CD4-positive, CD25-positive, alpha-beta regulatory T cell (primary cell): ENCODE results near the gene TRABD2B. TPM values are rescaled to one million over a fixed set of nuclear protein-coding genes. Genes with fewer than 3 reads are reported as not detected.

Experiments used
- ATAC-seq, 2 donors: fragments of 150-1000 bp; cut with Tn5 transposase; one replicate each; pipeline ENCODE4 v1.10.0; 2021; ENCODE audit warnings: low read depth in 2 of 2, moderate number of reproducible peaks in 2 of 2, moderate library complexity in 1 of 2
- DNase-seq, 3 donors: peaks; one replicate each; pipeline versions ENCODE4 v3.0.0 to v3.0.0-alpha.2; 2012 to 2022; ENCODE audit warnings: mixed read lengths in 1 of 3
- H3K27ac ChIP-seq: one replicate; pipeline ENCODE4 v1.7.0; 2013; ENCODE audit warnings: mild to moderate bottlenecking, low read length; ENCODE audit not compliant: insufficient read depth, poor library complexity, severe bottlenecking
- H3K27me3 ChIP-seq: one replicate; pipeline ENCODE4 v1.7.0; 2013; ENCODE audit warnings: low read length; ENCODE audit not compliant: control insufficient read depth, insufficient read depth
- H3K36me3 ChIP-seq: one replicate; pipeline ENCODE4 v1.7.0; 2013; ENCODE audit warnings: mild to moderate bottlenecking, low read length, moderate library complexity; ENCODE audit not compliant: control insufficient read depth, insufficient read depth
- H3K4me1 ChIP-seq: 2 replicates; pipeline ENCODE4 v1.7.0; 2013; ENCODE audit warnings: mild to moderate bottlenecking, low read length; ENCODE audit not compliant: insufficient read depth, control insufficient read depth, poor library complexity, severe bottlenecking
- H3K4me3 ChIP-seq: one replicate; pipeline ENCODE4 v1.7.0; 2013; ENCODE audit warnings: low read depth, mild to moderate bottlenecking, low read length, moderate library complexity
- H3K9me3 ChIP-seq, 2 experiments: 1 replicate in 1 of 2; 2 replicates in 1 of 2; pipeline ENCODE4 v1.7.0; 2013; ENCODE audit warnings: low read length in 2 of 2, mild to moderate bottlenecking in 1 of 2, moderate library complexity in 1 of 2; ENCODE audit not compliant: control insufficient read depth in 2 of 2
- H3K27ac Mint-ChIP-seq, 3 donors: one replicate each; pipeline ENCODE4 v1.8.0; 2020 to 2022; ENCODE audit warnings: mild to moderate bottlenecking in 3 of 3, mixed read lengths in 3 of 3, moderate library complexity in 2 of 3
- H3K27me3 Mint-ChIP-seq: one replicate; pipeline ENCODE4 v1.8.0; 2022; ENCODE audit warnings: mild to moderate bottlenecking, mixed read lengths
- H3K36me3 Mint-ChIP-seq: one replicate; pipeline ENCODE4 v1.8.0; 2020; ENCODE audit warnings: mixed read lengths
- H3K4me1 Mint-ChIP-seq, 4 donors: one replicate each; pipeline ENCODE4 v1.8.0; 2020 to 2022; ENCODE audit warnings: mixed read lengths in 4 of 4, mild to moderate bottlenecking in 1 of 4
- H3K4me3 Mint-ChIP-seq, 4 donors: one replicate each; pipeline ENCODE4 v1.8.0; 2020 to 2022; ENCODE audit warnings: mild to moderate bottlenecking in 4 of 4, mixed read lengths in 4 of 4, moderate library complexity in 3 of 4
- H3K9me3 Mint-ChIP-seq, 7 donors: one replicate each; pipeline ENCODE4 v1.8.0; 2020 to 2022; ENCODE audit warnings: mixed read lengths in 7 of 7, mild to moderate bottlenecking in 3 of 7, moderate library complexity in 2 of 7
- polyA plus RNA-seq, 4 donors: library from polyadenylated mRNA; unstranded; fragments of 300-500 nt; fragmentation: Illumina TruSeq; gene quantifications; one replicate each; pipeline ENCODE4 v1.2.3, GENCODE V29; 2021
- total RNA-seq: library from RNA; stranded (reverse); gene quantifications from one replicate; pipeline ENCODE4 v1.2.3, GENCODE V29; 2022

The TRABD2B gene
- total and polyA plus RNA-seq, 5 donors from 2014 or later, result not detected

DNA sequence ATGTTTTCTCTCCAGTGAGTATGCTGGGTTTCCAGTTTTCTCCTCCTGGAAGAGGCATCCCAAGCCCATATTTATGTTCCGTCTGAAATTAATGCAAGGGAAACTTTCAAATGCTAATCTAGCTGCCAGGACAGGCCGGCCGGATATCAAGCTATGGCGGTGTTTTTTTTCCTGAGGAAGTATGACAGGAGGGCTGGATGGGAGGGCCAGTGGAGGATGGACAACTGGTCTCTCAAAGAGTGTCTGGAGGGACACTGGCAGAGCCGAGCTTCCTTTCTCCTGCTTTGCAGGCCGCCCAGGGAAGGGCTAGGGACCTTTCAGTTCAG lies 212.7 kb downstream of the TRABD2B start:
- Mint-ChIP-seq H3K9me3 (peaks cover 0 to 2% (median 0%) of the 10 kb centered on the region in 7 donors), H3K27me3 (no peaks in the 10 kb centered on the region), H3K4me3 (no peak overlapping the region), H3K4me1 (no peaks in the 10 kb centered on the region), H3K36me3 (no peaks in the 10 kb centered on the region), H3K27ac (no peak overlapping the region)
- Histone ChIP-seq H3K4me1 (no peaks in the 10 kb centered on the region), H3K27me3 (no peaks in the 10 kb centered on the region), H3K36me3 (no peaks in the 10 kb centered on the region), H3K9me3 (no peaks in the 10 kb centered on the region), H3K27ac (no peak overlapping the region), H3K4me3 (no peak overlapping the region)
- DNase-seq (no peak), ATAC-seq (no peak)

- ATAC-seq (no peak), DNase-seq (no peak)
- H3K27me3 Mint-ChIP-seq, result no peaks in the 10 kb centered on the region
- Histone ChIP-seq H3K27ac (no peak overlapping the region), H3K4me1 (no peaks in the 10 kb centered on the region), H3K36me3 (no peaks in the 10 kb centered on the region), H3K27me3 (no peaks in the 10 kb centered on the region), H3K9me3 (no peaks in the 10 kb centered on the region), H3K4me3 (no peak overlapping the region)
- no peaks in the 10 kb centered on the region for H3K36me3 Mint-ChIP-seq
- H3K27ac Mint-ChIP-seq, result no peak overlapping the region
- no peaks in the 10 kb centered on the region for H3K4me1 Mint-ChIP-seq
- H3K9me3 Mint-ChIP-seq, result peaks cover 0 to 2% (median 0%) of the 10 kb centered on the region in 7 donors
- no peak overlapping the region for H3K4me3 Mint-ChIP-seq
Measured at GRCh38 chr1:47783638-47784496, 213.3 kb downstream of the TRABD2B start.

- Mint-ChIP-seq H3K4me3 (no peak overlapping the region), H3K36me3 (no peaks in the 10 kb centered on the region), H3K4me1 (no peaks in the 10 kb centered on the region), H3K27me3 (no peaks in the 10 kb centered on the region), H3K27ac (no peak overlapping the region), H3K9me3 (peaks cover 0 to 2% (median 0%) of the 10 kb centered on the region in 7 donors)
- no peaks in the 10 kb centered on the region for H3K36me3 ChIP-seq
- DNase-seq (no peak), ATAC-seq (no peak)
- H3K4me3 ChIP-seq, result no peak overlapping the region
- H3K4me1 ChIP-seq, result no peaks in the 10 kb centered on the region
- H3K9me3 ChIP-seq, result no peaks in the 10 kb centered on the region
- no peaks in the 10 kb centered on the region for H3K27me3 ChIP-seq
- H3K27ac ChIP-seq, result no peak overlapping the region
Measured at GRCh38 chr1:47782414-47783166, 214.6 kb downstream of the TRABD2B start.

- H3K36me3 ChIP-seq, result no peaks in the 10 kb centered on the region
- Mint-ChIP-seq H3K27me3 (no peaks in the 10 kb centered on the region), H3K27ac (no peak overlapping the region), H3K4me3 (no peak overlapping the region), H3K4me1 (no peaks in the 10 kb centered on the region), H3K36me3 (no peaks in the 10 kb centered on the region), H3K9me3 (peaks cover 0 to 2% (median 0%) of the 10 kb centered on the region in 7 donors)
- H3K4me1 ChIP-seq, result no peaks in the 10 kb centered on the region
- no peak overlapping the region for H3K4me3 ChIP-seq
- H3K27ac ChIP-seq, result no peak overlapping the region
- no peak for ATAC-seq
- no peak for DNase-seq
- no peaks in the 10 kb centered on the region for H3K27me3 ChIP-seq
- no peaks in the 10 kb centered on the region for H3K9me3 ChIP-seq
Measured at GRCh38 chr1:47781171-47781959, 215.8 kb downstream of the TRABD2B start.

DNA sequence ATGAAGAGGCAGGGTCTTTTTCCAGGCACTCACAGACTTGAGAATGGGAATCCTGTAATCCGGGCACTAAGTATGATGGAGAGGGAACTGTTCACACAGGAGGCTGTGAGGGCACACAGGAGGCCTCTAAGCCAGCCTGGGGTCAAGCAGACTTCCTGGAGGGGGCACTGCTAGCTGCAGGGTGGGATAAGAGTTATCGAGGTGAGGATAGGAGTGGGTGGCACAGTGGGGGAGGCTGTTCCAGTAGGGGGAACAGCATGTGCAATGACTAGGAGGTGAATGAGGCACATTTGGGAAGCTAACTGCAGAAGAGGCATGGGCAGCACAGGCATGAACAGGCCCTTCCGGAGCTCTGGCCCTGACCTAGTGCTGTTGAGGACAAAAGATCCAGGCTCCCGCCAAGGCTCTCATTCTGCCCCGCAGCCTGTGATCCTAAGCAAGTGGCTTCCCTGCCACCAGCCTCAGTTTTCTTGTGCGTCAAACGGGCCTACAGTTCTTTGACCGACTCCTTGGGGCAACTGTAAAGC lies 216.7 kb downstream of the TRABD2B start:
- H3K9me3 Mint-ChIP-seq, result no peaks in the 10 kb centered on the region
- Histone ChIP-seq H3K27ac (no peak overlapping the region), H3K36me3 (no peaks in the 10 kb centered on the region), H3K9me3 (no peaks in the 10 kb centered on the region), H3K4me3 (no peak overlapping the region), H3K4me1 (no peaks in the 10 kb centered on the region), H3K27me3 (no peaks in the 10 kb centered on the region)
- H3K36me3 Mint-ChIP-seq, result no peaks in the 10 kb centered on the region
- H3K4me3 Mint-ChIP-seq, result no peak overlapping the region
- no peaks in the 10 kb centered on the region for H3K27me3 Mint-ChIP-seq
- no peak overlapping the region for H3K27ac Mint-ChIP-seq
- H3K4me1 Mint-ChIP-seq, result no peaks in the 10 kb centered on the region
- ATAC-seq (no peak), DNase-seq (no peak)

DNA sequence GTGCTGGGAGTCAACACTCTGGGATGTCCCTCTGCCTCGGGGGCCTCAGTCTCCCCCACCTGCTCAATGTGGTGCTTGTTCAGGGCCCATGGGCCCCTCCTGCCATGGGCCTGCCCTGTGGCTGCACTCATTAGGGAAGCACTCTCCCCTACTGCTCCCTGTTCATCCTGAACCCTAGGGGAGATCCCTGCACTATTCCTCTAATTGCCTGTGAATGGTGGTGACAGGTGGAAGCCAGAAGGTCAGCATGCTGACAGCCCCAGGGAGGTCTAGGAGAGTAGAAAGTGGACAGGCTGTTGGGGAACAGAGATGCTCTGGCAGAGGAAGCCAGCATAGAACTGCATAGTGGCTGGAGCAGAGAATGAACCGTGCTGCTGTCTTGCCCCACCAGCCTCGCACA lies 217.6 kb downstream of the TRABD2B start:
- Mint-ChIP-seq H3K9me3 (no peaks in the 10 kb centered on the region), H3K4me1 (no peaks in the 10 kb centered on the region), H3K27ac (no peak overlapping the region), H3K4me3 (no peak overlapping the region), H3K27me3 (no peaks in the 10 kb centered on the region), H3K36me3 (no peaks in the 10 kb centered on the region)
- H3K27ac ChIP-seq, result no peak overlapping the region
- no peaks in the 10 kb centered on the region for H3K9me3 ChIP-seq
- DNase-seq, result no peak
- H3K4me1 ChIP-seq, result no peaks in the 10 kb centered on the region
- H3K27me3 ChIP-seq, result no peaks in the 10 kb centered on the region
- H3K4me3 ChIP-seq, result no peak overlapping the region
- H3K36me3 ChIP-seq, result no peaks in the 10 kb centered on the region
- no peak for ATAC-seq

- no peaks in the 10 kb centered on the region for H3K36me3 Mint-ChIP-seq
Measured at GRCh38 chr1:47778280-47778679, 218.9 kb downstream of the TRABD2B start.

More at GRCh38 chr1:47778280-47778679, 218.9 kb downstream of the TRABD2B start:
- no peaks in the 10 kb centered on the region for H3K9me3 ChIP-seq
- no peaks in the 10 kb centered on the region for H3K27me3 ChIP-seq
- Mint-ChIP-seq H3K27me3 (no peaks in the 10 kb centered on the region), H3K4me3 (no peak overlapping the region), H3K27ac (no peak overlapping the region), H3K4me1 (no peaks in the 10 kb centered on the region), H3K9me3 (no peaks in the 10 kb centered on the region)
- no peaks in the 10 kb centered on the region for H3K4me1 ChIP-seq
- DNase-seq (no peak), ATAC-seq (no peak)
- no peak overlapping the region for H3K4me3 ChIP-seq
- no peaks in the 10 kb centered on the region for H3K36me3 ChIP-seq
- no peak overlapping the region for H3K27ac ChIP-seq
